Activated CD4-positive, alpha-beta T cell treated with anti-CD3 and anti-CD28 coated beads, Interleukin-2, amount 10 ng/mL, durations not matched to agents 24 days and 14 days (primary cell): Measurements from ENCODE around the gene ABHD17B. TPM values are rescaled to one million over a fixed set of nuclear protein-coding genes. Genes with fewer than 3 reads are reported as not detected.

Experiments
- DNase-seq: peaks from one replicate; pipeline ENCODE4 v3.0.0; 2022
- H3K27ac Mint-ChIP-seq: one replicate; pipeline ENCODE4 v1.8.0; 2022; ENCODE audit warnings: mild to moderate bottlenecking, mixed read lengths
- H3K27me3 Mint-ChIP-seq: one replicate; pipeline ENCODE4 v1.8.0; 2022; ENCODE audit warnings: mixed read lengths
- H3K36me3 Mint-ChIP-seq: one replicate; pipeline ENCODE4 v1.8.0; 2022; ENCODE audit warnings: low read depth, mild to moderate bottlenecking, mixed read lengths
- H3K4me1 Mint-ChIP-seq: one replicate; pipeline ENCODE4 v1.8.0; 2021; ENCODE audit warnings: mixed read lengths
- H3K4me3 Mint-ChIP-seq: one replicate; pipeline ENCODE4 v1.8.0; 2022; ENCODE audit warnings: mild to moderate bottlenecking, moderate library complexity, mixed read lengths
- H3K9me3 Mint-ChIP-seq: one replicate; pipeline ENCODE4 v1.8.0; 2021; ENCODE audit warnings: mixed read lengths
- intact Hi-C: fragments of 100-400 bp; cut with micrococcal nuclease; formaldehyde crosslinking; loops from one replicate; pipeline ENCODE4 v1.15.1; 2023
- total RNA-seq: library from RNA; stranded (reverse); gene quantifications from 2 replicates; pipeline ENCODE4 v1.2.3, GENCODE V29; 2022

The ABHD17B gene
- total RNA-seq, 1 donor from 2014 or later = 19.7 TPM

DNA sequence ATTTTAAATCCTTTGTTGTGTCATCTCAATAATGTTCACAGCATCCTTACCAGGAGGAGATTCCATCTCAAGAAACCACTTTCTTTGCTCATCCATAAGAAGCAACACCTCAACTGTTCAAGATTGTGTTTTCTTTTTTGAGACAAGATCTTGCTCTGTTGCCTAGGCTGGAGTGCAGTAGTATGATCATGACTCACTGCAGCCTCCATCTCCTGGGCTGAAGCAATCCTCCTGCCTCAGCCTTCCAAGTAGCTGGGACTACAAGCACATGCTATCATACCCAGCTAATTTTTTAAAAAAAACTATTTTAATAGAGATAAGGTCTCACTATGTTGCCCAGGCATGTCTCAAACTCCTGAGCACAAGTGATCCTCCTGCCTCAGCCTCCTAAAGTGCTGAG is 60.0 kb downstream of the ABHD17B start:
- H3K27ac Mint-ChIP-seq = no peak overlapping the region
- peaks cover 7% of the 10 kb centered on the region for H3K9me3 Mint-ChIP-seq
- intact Hi-C loops = no loop called here

GRCh38 chr9:71847892-71848291 is 63.1 kb downstream of the ABHD17B start:
- Mint-ChIP-seq H3K4me3 (no peak overlapping the region), H3K27me3 (no peaks in the 10 kb centered on the region), H3K36me3 (no peaks in the 10 kb centered on the region), H3K9me3 (peaks cover 7% of the 10 kb centered on the region), H3K4me1 (no peaks in the 10 kb centered on the region), H3K27ac (no peak overlapping the region)
- no peak for DNase-seq
- intact Hi-C loops = no loop called here

More for the DNA sequence above, 60.0 kb downstream of the ABHD17B start:
- Mint-ChIP-seq H3K36me3 (peaks cover under 1% of the 10 kb centered on the region), H3K27me3 (no peaks in the 10 kb centered on the region), H3K4me1 (peaks cover 5% of the 10 kb centered on the region), H3K4me3 (no peak overlapping the region)
- DNase-seq = no peak

DNA sequence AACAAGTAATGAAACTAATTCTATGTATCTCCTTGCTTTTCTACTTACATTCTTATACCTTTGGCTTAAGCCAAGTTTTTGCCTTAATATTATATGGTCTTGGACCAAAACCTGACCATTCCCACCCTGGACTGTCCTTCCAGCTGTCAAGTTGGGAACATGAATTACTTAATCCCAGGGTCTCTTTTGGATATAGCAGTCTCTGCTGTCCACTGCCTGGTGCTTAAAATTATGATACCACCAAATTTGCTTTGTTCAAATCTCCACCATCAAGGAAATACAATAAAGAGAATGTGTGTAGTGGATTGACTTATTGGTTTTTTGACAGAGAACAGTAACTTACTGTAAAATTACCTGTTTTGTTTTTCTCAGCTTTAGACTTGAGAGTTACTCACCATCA is 66.2 kb downstream of the ABHD17B start:
- H3K27me3 Mint-ChIP-seq = no peaks in the 10 kb centered on the region
- H3K36me3 Mint-ChIP-seq = no peaks in the 10 kb centered on the region
- H3K4me3 Mint-ChIP-seq = no peak overlapping the region

GRCh38 chr9:71839668-71840067 is 71.3 kb downstream of the ABHD17B start:
- peaks cover 16% of the 10 kb centered on the region for H3K27me3 Mint-ChIP-seq
- intact Hi-C loops = no loop called here
- H3K36me3 Mint-ChIP-seq = no peaks in the 10 kb centered on the region
- peaks cover 8% of the 10 kb centered on the region for H3K9me3 Mint-ChIP-seq
- no peak overlapping the region for H3K27ac Mint-ChIP-seq
- no peak overlapping the region for H3K4me3 Mint-ChIP-seq
- peaks cover 2% of the 10 kb centered on the region for H3K4me1 Mint-ChIP-seq
- DNase-seq = no peak

More for the DNA sequence above, 66.2 kb downstream of the ABHD17B start:
- intact Hi-C loops = no loop called here
- no peak overlapping the region for H3K27ac Mint-ChIP-seq
- peaks cover 7% of the 10 kb centered on the region for H3K9me3 Mint-ChIP-seq
- no peaks in the 10 kb centered on the region for H3K4me1 Mint-ChIP-seq
- DNase-seq = no peak

DNA sequence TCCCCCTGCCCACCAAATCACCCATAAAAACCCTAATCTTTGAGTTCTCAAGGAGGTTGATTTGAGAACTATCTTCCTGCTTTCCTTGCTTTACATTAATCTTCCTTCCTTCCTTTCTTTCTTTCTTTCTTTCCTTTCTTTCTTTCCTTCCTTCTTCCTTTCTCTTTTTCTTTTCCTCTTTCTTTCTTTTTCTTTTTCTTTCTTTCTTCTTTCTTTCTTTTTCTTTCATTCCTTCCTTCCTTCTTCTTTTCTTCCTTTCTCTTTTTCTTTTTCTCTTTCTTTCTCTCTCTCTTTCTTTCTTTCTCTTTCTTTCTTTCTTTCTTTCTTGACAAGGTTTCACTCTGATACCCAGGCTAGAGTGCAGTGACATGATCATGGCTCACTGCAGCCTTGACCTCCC is 75.4 kb downstream of the ABHD17B start:
- Mint-ChIP-seq H3K36me3 (no peaks in the 10 kb centered on the region), H3K4me1 (peaks cover 2% of the 10 kb centered on the region), H3K27ac (no peak overlapping the region), H3K4me3 (no peak overlapping the region), H3K27me3 (peaks cover 29% of the 10 kb centered on the region), H3K9me3 (peaks cover 18% of the 10 kb centered on the region)
- DNase-seq = no peak
- intact Hi-C loops = no loop called here

DNA sequence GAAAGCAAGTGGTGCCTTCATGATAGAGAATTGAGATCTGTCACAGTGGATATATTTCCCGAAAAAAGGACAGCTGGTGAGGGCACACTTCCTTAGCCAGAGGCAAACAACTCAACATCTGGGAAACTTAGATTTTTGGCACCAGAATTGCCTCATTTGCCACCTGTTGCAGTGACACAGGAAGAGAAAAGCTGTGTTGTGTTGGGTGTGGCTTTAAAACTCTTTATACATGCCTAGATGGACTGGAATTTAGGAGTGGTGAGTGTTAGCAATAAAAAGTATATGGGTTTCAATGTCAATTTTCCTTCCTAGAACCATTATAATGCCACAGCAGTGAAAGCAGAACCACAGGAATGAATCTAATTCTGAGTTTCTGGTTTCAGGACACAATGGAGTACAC is 80.1 kb downstream of the ABHD17B start:
- Mint-ChIP-seq H3K36me3 (no peaks in the 10 kb centered on the region), H3K9me3 (peaks cover 18% of the 10 kb centered on the region), H3K27me3 (peaks cover 31% of the 10 kb centered on the region), H3K27ac (no peak overlapping the region), H3K4me1 (peaks cover 2% of the 10 kb centered on the region), H3K4me3 (no peak overlapping the region)
- DNase-seq = no peak
- intact Hi-C loops = no loop called here

- intact Hi-C loops = no loop called here
These were observed 80.8 kb downstream of the ABHD17B start for GRCh38 chr9:71830153-71830552.

DNA sequence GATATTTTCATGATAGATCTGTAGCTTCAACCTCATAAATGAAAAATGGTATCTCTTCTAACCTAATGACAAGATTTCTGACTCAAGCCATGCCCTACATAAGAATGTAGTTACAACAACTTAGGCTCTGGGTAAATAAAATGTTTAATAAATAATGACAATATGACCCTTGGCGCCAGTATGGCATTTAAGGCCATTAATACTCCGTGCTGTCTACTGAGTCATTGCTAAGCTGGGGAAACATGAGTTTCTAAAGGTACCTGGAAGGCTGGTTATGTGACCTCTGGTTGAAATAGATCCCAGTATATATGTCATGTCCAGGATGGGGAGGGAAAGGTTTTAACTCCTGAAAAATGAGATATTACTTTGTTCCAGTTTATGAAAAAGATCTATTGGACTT is 84.7 kb downstream of the ABHD17B start:
- no peak overlapping the region for H3K27ac Mint-ChIP-seq
- no peak overlapping the region for H3K4me3 Mint-ChIP-seq
- H3K36me3 Mint-ChIP-seq = no peaks in the 10 kb centered on the region
- intact Hi-C loops = no loop called here
- no peak for DNase-seq
- H3K4me1 Mint-ChIP-seq = peaks cover 3% of the 10 kb centered on the region
- peaks cover 6% of the 10 kb centered on the region for H3K27me3 Mint-ChIP-seq
- no peaks in the 10 kb centered on the region for H3K9me3 Mint-ChIP-seq

More at GRCh38 chr9:71830153-71830552, 80.8 kb downstream of the ABHD17B start:
- Mint-ChIP-seq H3K4me1 (no peaks in the 10 kb centered on the region), H3K9me3 (peaks cover 12% of the 10 kb centered on the region), H3K36me3 (no peaks in the 10 kb centered on the region), H3K4me3 (no peak overlapping the region), H3K27ac (no peak overlapping the region), H3K27me3 (peaks cover 23% of the 10 kb centered on the region)
- no peak for DNase-seq

DNA sequence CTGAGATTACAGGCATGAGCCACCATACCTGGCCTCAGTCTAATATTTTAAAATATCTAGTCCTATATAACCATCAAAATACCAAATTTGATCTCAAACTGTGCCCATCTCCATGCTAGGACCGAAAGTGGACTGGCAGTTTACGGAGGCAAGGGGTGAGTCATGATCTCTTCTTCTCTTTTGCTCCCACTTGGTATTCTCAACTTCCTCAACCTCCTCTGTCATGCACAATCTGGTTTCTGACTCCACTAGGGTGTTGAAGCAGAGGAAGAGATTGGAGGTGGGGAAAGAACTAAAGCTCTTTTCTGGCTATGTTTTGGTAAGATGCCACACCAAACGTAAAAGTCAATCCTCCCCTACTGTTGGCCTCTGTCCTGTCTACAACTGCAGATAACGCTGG is 86.7 kb downstream of the ABHD17B start:
- H3K27me3 Mint-ChIP-seq = peaks cover 8% of the 10 kb centered on the region
- H3K36me3 Mint-ChIP-seq = no peaks in the 10 kb centered on the region
- peaks cover 3% of the 10 kb centered on the region for H3K4me1 Mint-ChIP-seq

DNA sequence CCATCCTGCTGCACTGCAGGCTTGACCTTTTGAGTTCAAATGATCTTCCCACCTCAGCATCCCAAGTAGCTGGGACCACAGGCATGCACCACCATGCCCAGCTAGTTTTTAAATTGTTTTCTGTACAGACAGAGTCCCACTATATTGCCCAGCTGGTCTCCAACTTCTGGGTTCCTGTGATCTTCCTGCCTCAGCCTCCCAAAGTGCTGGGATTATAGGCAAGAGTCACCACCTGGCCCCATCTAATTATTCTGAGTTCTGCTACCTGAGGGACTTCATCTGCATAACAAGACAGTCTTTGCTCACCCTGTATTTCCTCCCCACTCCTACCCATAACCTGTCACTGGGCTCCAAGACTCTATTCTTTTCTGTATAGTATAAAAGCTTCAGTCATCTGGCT is 88.1 kb downstream of the ABHD17B start:
- H3K4me1 Mint-ChIP-seq = peaks cover 4% of the 10 kb centered on the region
- H3K4me3 Mint-ChIP-seq = no peak overlapping the region
- no peaks in the 10 kb centered on the region for H3K36me3 Mint-ChIP-seq
- no peak for DNase-seq
- H3K27ac Mint-ChIP-seq = no peak overlapping the region
- H3K27me3 Mint-ChIP-seq = peaks cover 7% of the 10 kb centered on the region
- intact Hi-C loops = no loop called here
- no peaks in the 10 kb centered on the region for H3K9me3 Mint-ChIP-seq

More for the DNA sequence above, 86.7 kb downstream of the ABHD17B start:
- no peak overlapping the region for H3K27ac Mint-ChIP-seq
- no peak for DNase-seq
- no peak overlapping the region for H3K4me3 Mint-ChIP-seq
- intact Hi-C loops = no loop called here
- no peaks in the 10 kb centered on the region for H3K9me3 Mint-ChIP-seq

- intact Hi-C loops = no loop called here
- Mint-ChIP-seq H3K4me3 (no peak overlapping the region), H3K27ac (no peak overlapping the region), H3K27me3 (peaks cover 3% of the 10 kb centered on the region), H3K4me1 (peaks cover 7% of the 10 kb centered on the region), H3K36me3 (no peaks in the 10 kb centered on the region), H3K9me3 (no peaks in the 10 kb centered on the region)
- no peak for DNase-seq
These were observed 88.5 kb downstream of the ABHD17B start for GRCh38 chr9:71822456-71822855.

- Mint-ChIP-seq H3K4me1 (peaks cover 12% of the 10 kb centered on the region), H3K27ac (no peak overlapping the region), H3K36me3 (no peaks in the 10 kb centered on the region), H3K4me3 (no peak overlapping the region), H3K27me3 (peaks cover 2% of the 10 kb centered on the region), H3K9me3 (no peaks in the 10 kb centered on the region)
- intact Hi-C loops = no loop called here
- no peak for DNase-seq
These were observed 89.6 kb downstream of the ABHD17B start for GRCh38 chr9:71821405-71821804.

DNA sequence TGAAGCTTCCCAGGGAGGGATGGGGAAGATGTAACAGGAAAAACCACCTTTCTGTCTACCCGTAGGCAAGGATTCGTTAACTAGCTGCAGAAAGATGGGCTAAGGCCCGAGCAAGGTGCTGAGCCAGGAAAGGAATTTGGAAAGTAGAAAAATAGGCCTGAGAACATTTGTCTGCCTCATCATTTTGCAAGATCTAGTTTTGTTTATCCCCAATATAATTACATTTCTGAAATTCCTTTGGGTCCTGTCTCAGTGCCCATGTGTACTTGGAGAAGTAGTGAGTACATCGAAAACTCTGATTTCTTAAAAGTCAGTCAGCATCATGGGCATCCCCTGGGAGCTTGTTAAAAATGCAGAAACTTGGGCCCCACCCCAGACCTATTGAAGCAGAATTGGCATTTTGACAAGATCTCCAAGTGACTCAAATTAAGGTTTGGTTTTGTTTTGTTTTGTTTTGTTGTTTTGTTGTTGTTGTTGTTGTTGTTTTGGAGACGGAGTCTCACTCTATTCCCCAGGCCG is 90.5 kb downstream of the ABHD17B start:
- intact Hi-C loops = no loop called here
- no peak overlapping the region for H3K4me3 Mint-ChIP-seq

DNA sequence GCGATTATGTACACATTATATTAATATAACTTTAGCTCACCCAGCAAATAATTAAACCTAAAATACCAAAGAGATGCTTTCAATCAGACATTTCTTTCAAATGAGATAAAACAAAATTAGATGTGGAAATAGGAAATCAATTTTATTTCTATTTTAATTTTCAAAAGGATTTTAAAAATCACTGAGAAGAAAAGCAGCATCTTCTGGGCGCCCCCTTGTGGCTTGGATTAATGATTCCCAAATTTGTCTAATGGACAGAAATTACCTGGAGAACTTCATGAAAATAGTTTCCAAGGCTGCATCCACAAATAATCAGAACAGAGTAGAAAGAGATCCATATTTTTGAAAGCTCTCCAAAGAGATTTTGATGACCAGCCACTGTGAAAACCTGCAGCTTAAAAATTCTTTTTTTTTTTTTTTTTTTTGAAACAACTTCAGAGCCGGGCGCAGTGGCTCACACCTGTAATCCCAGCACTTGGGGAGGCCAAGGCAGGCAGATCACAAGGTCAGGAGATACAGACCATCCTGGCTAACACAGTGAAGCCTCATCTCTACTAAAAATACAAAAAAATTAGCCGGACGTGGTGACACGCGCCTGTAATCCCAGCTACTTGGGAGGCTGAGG is 91.8 kb downstream of the ABHD17B start:
- H3K9me3 Mint-ChIP-seq = no peaks in the 10 kb centered on the region
- H3K27ac Mint-ChIP-seq = no peak overlapping the region
- H3K36me3 Mint-ChIP-seq = no peaks in the 10 kb centered on the region
- intact Hi-C loops = loop anchor here (1.0 to 5.0 kb wide), 2 partner anchors 37 to 215 kb away; no protein-coding TSS in a partner anchor
- no peak overlapping the region for H3K4me3 Mint-ChIP-seq
- DNase-seq = peak; percentile 77
- H3K4me1 Mint-ChIP-seq = peaks cover 12% of the 10 kb centered on the region
- peaks cover 2% of the 10 kb centered on the region for H3K27me3 Mint-ChIP-seq

More for the DNA sequence above, 90.5 kb downstream of the ABHD17B start:
- no peaks in the 10 kb centered on the region for H3K9me3 Mint-ChIP-seq
- no peak for DNase-seq
- no peaks in the 10 kb centered on the region for H3K36me3 Mint-ChIP-seq
- peaks cover 12% of the 10 kb centered on the region for H3K4me1 Mint-ChIP-seq
- peaks cover 2% of the 10 kb centered on the region for H3K27me3 Mint-ChIP-seq
- no peak overlapping the region for H3K27ac Mint-ChIP-seq
